Measurements from ENCODE around the gene FNDC3B.

The FNDC3B gene

DNA sequence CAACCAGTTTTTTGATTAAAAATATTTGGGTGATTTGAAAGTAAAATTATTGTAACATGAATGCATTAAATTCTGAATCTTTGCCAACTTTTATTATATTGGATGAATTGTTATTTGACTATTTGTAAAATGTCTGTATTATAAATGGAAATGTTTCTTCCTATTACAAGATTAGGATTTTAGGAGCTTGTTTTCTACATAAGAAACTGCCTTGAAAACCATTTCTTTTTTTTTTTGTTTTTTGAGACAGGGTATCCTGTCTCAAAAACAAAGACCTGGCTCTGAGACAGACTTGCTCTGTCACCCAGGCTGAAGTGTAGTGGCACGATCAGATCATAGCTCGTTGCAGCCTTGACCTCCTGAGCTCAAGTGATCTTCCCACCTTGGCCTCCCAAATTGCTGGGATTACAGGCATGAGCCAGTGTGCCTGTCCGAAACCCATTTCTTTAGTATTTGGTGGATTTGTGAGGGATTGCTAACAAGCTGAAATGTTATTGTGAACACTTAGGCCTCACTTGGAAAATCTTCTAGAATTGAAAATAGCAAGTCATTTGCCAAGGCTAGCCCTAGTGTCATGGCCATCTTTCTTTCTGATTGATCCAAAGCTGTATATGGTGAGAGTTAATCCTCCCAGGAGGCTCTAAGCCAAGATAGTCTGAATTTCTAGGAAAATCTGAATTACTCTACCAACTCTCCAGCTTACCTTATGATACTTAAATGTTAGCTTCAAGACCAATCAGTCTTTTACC, 100.3 kb downstream of the FNDC3B start:
- no peak overlapping the region for H3K4me3 ChIP-seq
- H3K27ac ChIP-seq, result peak overlapping the region; percentile 62 to 73
- DNase-seq (ENCODE audit: low spot score), result no peak
- TF ChIP-seq, protein P1, sequence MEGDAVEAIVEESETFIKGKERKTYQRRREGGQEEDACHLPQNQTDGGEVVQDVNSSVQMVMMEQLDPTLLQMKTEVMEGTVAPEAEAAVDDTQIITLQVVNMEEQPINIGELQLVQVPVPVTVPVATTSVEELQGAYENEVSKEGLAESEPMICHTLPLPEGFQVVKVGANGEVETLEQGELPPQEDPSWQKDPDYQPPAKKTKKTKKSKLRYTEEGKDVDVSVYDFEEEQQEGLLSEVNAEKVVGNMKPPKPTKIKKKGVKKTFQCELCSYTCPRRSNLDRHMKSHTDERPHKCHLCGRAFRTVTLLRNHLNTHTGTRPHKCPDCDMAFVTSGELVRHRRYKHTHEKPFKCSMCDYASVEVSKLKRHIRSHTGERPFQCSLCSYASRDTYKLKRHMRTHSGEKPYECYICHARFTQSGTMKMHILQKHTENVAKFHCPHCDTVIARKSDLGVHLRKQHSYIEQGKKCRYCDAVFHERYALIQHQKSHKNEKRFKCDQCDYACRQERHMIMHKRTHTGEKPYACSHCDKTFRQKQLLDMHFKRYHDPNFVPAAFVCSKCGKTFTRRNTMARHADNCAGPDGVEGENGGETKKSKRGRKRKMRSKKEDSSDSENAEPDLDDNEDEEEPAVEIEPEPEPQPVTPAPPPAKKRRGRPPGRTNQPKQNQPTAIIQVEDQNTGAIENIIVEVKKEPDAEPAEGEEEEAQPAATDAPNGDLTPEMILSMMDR (IDR thresholded peaks at IDR 0.05), result no peak

DNA sequence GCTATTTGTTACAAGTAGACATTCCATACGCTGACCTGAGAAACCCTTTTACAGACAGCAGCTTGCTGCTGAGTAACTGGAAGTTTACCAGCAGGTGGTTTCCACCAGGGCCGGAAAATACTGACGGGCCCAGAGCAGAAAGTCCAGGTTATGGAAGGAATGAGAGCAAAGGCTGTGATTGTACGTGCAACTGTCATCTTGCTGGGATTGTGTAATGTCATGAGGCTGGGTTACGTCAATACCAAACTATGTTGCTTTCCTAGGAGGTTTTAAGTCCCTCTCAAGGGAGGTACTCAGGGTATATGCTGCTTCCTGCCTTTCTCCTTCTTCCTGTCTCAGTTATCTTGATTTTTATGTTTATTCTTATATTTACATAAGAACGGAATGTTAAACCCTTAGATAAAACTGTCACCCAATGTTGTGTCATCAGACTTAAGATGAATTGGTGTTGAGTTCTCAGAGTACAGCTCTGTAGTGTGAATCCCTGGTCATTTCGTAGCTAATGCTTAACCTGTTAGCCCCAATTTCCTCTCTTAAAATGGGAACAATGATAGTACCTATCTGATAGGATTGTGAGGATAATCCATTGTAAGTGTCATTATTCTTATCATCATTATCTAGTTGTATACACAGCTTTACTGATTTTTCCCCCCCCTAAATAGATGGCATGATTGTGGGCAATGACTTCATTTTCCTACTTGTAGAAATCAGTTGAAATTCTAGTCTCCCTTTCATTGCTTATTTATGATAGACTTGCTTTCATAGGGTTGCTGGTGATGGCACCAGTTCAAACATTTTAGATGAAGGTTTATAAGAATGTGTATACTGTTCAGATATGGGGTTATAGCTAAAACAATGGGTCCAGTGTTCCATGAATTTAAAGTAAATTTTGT, 101.4 kb downstream of the FNDC3B start:
- no peak for DNase-seq (ENCODE audit: low spot score)
- H3K4me3 ChIP-seq, result peak overlapping the region; percentile 13
- TF ChIP-seq, protein P1 (IDR thresholded peaks at IDR 0.05), result no peak
- H3K27ac ChIP-seq, result peak overlapping the region; percentile 62 to 73

DNA sequence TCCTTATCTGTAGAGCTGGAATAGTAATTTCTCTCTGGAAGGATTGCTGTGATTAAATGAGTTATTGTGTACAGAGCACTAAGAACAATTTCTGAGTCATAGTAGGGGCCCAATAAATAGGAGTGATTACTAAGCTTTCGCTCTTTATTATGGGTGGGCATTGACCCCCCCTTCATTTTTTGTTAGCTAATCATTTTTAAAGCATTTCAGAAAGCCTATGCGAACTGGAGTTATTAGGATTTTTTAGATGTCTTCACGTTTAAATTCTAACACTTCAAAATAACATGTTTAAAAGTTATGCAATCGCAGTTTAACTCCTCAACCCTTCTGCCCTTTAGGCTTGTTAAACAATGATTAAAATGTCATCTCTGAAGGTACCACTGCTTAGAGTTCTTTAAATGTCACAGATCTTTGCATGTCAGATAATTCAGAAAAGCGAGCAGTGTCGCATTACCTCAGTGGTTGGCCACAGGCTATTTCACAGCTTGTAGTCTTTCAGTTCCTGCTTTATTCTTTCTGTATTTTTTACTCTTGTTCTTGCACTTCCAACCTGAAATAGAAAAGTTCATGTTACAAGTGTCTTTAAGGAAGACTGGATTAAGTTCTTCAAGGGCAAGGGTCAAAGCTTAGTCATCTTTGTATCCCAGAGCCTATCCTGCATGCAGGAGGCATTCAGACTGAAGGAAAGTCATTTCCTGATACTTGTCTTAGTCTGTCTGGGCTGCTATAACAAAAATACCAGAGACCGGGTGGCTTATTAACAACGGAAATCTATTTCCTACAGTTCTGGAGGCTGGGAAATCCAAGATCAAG, 102.9 kb downstream of the FNDC3B start:
- no peak overlapping the region for H3K4me3 ChIP-seq
- TF ChIP-seq, protein P1 (IDR thresholded peaks at IDR 0.05), result no peak
- DNase-seq (ENCODE audit: low spot score), result no peak
- H3K27ac ChIP-seq, result peak overlapping the region in 1 of 2 donors; percentile 29

DNA sequence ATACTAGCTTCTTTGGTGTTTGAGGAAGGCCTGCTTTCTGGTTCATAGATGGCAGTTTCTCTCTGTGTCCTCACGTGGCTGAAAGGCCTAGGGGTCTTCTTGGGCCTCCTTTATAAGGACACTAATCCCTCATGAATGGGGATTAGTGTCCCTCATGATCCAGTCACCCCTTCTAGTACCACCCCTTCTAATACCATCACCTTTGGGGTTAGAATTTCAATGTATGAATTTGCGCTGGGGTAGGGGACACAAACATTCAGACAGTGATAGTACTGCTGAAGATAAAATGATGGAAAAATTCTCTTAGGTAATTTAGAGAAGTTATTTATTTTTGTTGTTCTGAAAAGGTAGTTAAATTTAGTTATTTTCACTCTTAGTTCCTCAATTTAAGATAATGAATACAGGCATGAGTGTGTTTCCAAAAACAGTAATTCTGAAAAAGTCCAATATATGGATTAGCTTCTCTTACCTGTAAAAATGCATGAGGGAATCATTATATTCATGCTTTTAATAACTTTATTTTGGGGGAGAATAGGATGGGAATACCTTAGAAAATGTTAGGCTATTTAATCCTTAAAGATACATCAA, 103.6 kb downstream of the FNDC3B start:
- no peak for DNase-seq (ENCODE audit: low spot score)
- peak overlapping the region in 1 of 2 donors; percentile 29 for H3K27ac ChIP-seq
- TF ChIP-seq, protein P1 (IDR thresholded peaks at IDR 0.05), result no peak
- no peak overlapping the region for H3K4me3 ChIP-seq

DNA sequence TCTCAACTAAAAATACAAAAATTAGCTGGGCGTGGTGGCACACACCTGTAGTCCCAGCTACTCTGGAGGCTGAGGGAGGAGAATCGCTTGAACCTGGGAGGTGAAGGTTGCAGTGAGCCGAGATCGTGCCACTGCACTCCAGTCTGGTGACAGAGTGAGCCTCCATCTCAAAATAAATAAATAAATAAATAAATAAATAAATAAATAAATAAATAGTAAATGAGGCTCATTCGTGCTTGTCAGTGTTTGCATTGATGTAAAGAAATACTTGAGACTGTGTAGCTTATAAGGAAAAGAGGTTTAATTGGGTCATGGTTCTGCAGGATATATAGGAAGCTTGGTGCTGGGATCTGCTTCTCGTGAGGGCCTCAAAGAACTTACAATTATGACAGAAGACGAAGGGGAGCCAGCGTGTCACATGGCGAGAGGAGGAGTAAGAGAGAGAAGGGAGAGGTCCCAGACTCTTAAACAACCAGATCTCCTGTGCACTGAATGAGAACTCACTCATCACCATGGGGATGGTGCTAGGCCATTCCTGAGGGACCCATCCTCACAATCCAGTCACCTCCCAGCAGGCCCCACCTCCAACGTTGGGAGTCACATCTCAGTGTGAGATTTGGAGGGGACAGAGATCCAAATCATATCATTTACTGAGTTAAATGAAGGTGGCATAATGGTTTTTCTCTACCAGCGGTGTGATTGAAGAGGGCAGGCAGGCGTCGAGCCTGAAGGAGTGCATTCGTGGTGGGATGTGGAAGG, 104.5 kb downstream of the FNDC3B start:
- H3K27ac ChIP-seq, result no peak overlapping the region

More for the DNA sequence above, 104.5 kb downstream of the FNDC3B start:
- no peak for DNase-seq (ENCODE audit: low spot score)
- H3K4me3 ChIP-seq, result no peak overlapping the region
- TF ChIP-seq, protein P1 (IDR thresholded peaks at IDR 0.05), result no peak

All from coronary artery (tissue), 2 donors.